Gastrocnemius medialis (tissue), 4 donors: ENCODE measurements around the gene MEPCE. TPM values are rescaled to one million over a fixed set of nuclear protein-coding genes. Genes with fewer than 3 reads are reported as not detected.
"Not testable (repeated sequence)": the region's sequence is repeated elsewhere in the genome, so short reads cannot be mapped to it uniquely, and the experiment has no call there.

Experiments
- ATAC-seq, 2 donors: fragments of 150-250 bp; one replicate each; pipeline ENCODE4 v1.9.1; 2016
- DNase-seq, 2 donors: peaks; one replicate each; pipeline ENCODE4 v3.0.0-alpha.2; 2019
- H3K27ac ChIP-seq, 4 donors: fragments of 200-600 bp; sonication (generic); 1 replicate in 1 of 4; 2 replicates in 3 of 4; pipeline ENCODE4 v1.5.1; 2016 to 2018; ENCODE audit warnings: mild to moderate bottlenecking in 2 of 4, moderate library complexity in 1 of 4
- H3K27me3 ChIP-seq, 3 donors: fragments of 200-600 bp; sonication (generic) in 2 of 3; 1 replicate in 1 of 3; 2 replicates in 2 of 3; pipeline versions ENCODE4 v1.5.1 to v1.6.0; 2016 to 2019; ENCODE audit warnings: mild to moderate bottlenecking in 1 of 3, moderate library complexity in 1 of 3
- H3K36me3 ChIP-seq, 2 donors: fragments of 200-600 bp; sonication (generic) in 1 of 2; one replicate each; pipeline ENCODE4 v1.5.1; 2017 to 2018
- H3K4me1 ChIP-seq, 2 donors: fragments of 200-600 bp; sonication (generic) in 1 of 2; one replicate each; pipeline ENCODE4 v1.5.1; 2016 to 2017; ENCODE audit warnings: mild to moderate bottlenecking in 2 of 2
- H3K4me3 ChIP-seq, 4 donors: fragments of 200-600 bp; sonication (generic) in 3 of 4; 1 replicate in 1 of 4; 2 replicates in 3 of 4; pipeline ENCODE4 v1.5.1; 2016 to 2019; ENCODE audit warnings: mild to moderate bottlenecking in 2 of 4
- H3K9me3 ChIP-seq, 3 donors: fragments of 200-600 bp; sonication (generic) in 2 of 3; 1 replicate in 1 of 3; 2 replicates in 2 of 3; pipeline ENCODE4 v1.5.1; 2016 to 2019
- CTCF ChIP-seq, 5 experiments: fragments of 450-650 bp in 3 of 5; fragments of 200-600 bp in 2 of 5; sonication (generic) in 2 of 5; IDR thresholded peaks in 4 of 5; conservative IDR thresholded peaks in 1 of 5; 1 replicate in 4 of 5; 2 replicates in 1 of 5; pipeline ENCODE4 v1.5.1; 2016 to 2019; ENCODE audit warnings: antibody characterized with exemption in 5 of 5, mild to moderate bottlenecking in 3 of 5, moderate library complexity in 3 of 5
- POLR2A ChIP-seq, 2 donors: fragments of 450-650 bp; IDR thresholded peaks; one replicate each; pipeline ENCODE4 v1.6.1; 2017; ENCODE audit warnings: antibody characterized with exemption in 2 of 2, mild to moderate bottlenecking in 2 of 2, moderate library complexity in 2 of 2
- in situ Hi-C, 4 donors: fragments of 200-750 bp; cut with MboI; loops; one replicate each; pipeline versions ENCODE4 v1.15.0 to v1.8.0; 2017; ENCODE audit warnings: low sequenced_read_pairs in 4 of 4
- intact Hi-C: fragments of 100-400 bp; cut with DNase I; formaldehyde crosslinking; loops from one replicate; pipeline ENCODE4 v1.15.1; 2023; ENCODE audit warnings: low total_unique reads
- total RNA-seq, 4 donors: library from RNA; depleted of rRNA; stranded (reverse); fragments of >200 nt; gene quantifications; one replicate each; pipeline versions ENCODE4 v1.1.0 to v1.2.3, GENCODE V29; 2016

The MEPCE gene
- total RNA-seq, 4 donors from 2014 or later = 23.5 to 39.9 (median 28.6) TPM

- peak overlapping the region; percentile 88 to 94 (median 92) for H3K27ac ChIP-seq
- peaks cover 0 to 4% of the 10 kb centered on the region in 2 donors for H3K4me1 ChIP-seq
- in situ Hi-C loops (loop anchor here in 1 of 4 donors (25.0 kb wide), 1 partner anchor 413 kb away; the partner anchor contains the start of genes SLC12A9 and TRIP6), intact Hi-C loops (no loop called here)
- DNase-seq = no peak
- H3K9me3 ChIP-seq = no peaks in the 10 kb centered on the region
- H3K27me3 ChIP-seq = no peaks in the 10 kb centered on the region
- no peaks in the 10 kb centered on the region for H3K36me3 ChIP-seq
- no peak overlapping the region for H3K4me3 ChIP-seq
- TF ChIP-seq CTCF (IDR thresholded peaks at IDR 0.05 in 4 of 5, conservative IDR thresholded peaks at IDR 0.05 in 1 of 5) (no peak), POLR2A (IDR thresholded peaks at IDR 0.05) (no peak)
- ATAC-seq = no peak
Observed at GRCh38 chr7:100449190-100449795, 19.7 kb downstream of the MEPCE start.

GRCh38 chr7:100452513-100452912 is 22.9 kb downstream of the MEPCE start:
- in situ Hi-C loops (loop anchor here in 3 of 4 donors (25.0 kb wide), 3 partner anchors 110 to 410 kb away; partner anchors contain the start of genes SLC12A9 (in 2 of the 3), TRIP6 (in 2 of the 3), EPO (in 1 of the 3) and POP7 (in 1 of the 3)), intact Hi-C loops (no loop called here)
- TF ChIP-seq CTCF (IDR thresholded peaks at IDR 0.05 in 4 of 5, conservative IDR thresholded peaks at IDR 0.05 in 1 of 5) (no peak), POLR2A (IDR thresholded peaks at IDR 0.05) (no peak)
- DNase-seq = no peak
- no peaks in the 10 kb centered on the region for H3K9me3 ChIP-seq
- no peaks in the 10 kb centered on the region for H3K36me3 ChIP-seq
- no peak overlapping the region for H3K4me3 ChIP-seq
- H3K27me3 ChIP-seq = no peaks in the 10 kb centered on the region
- no peak overlapping the region for H3K27ac ChIP-seq
- no peak for ATAC-seq
- peaks cover 0 to 4% of the 10 kb centered on the region in 2 donors for H3K4me1 ChIP-seq

GRCh38 chr7:100453854-100454253 is 24.2 kb downstream of the MEPCE start:
- H3K27me3 ChIP-seq, H3K9me3 ChIP-seq, intact Hi-C loops, DNase-seq, H3K36me3 ChIP-seq, H3K4me3 ChIP-seq, ATAC-seq, H3K4me1 ChIP-seq, H3K27ac ChIP-seq: not testable (repeated sequence)
- in situ Hi-C loops = loop anchor here in 3 of 4 donors (25.0 kb wide), 3 partner anchors 108 to 408 kb away; partner anchors contain the start of genes SLC12A9 (in 2 of the 3), TRIP6 (in 2 of the 3), EPO (in 1 of the 3) and POP7 (in 1 of the 3)

- no peak for TF ChIP-seq POLR2A (IDR thresholded peaks at IDR 0.05)
- TF ChIP-seq CTCF (IDR thresholded peaks at IDR 0.05 in 4 of 5, conservative IDR thresholded peaks at IDR 0.05 in 1 of 5) = no peak
- H3K4me1 ChIP-seq = peaks cover 0 to 4% of the 10 kb centered on the region in 2 donors
- DNase-seq = no peak
- ATAC-seq = no peak
- H3K27ac ChIP-seq = no peak overlapping the region
- H3K36me3 ChIP-seq = no peaks in the 10 kb centered on the region
- intact Hi-C loops (no loop called here), in situ Hi-C loops (loop anchor here in 3 of 4 donors (25.0 kb wide), 3 partner anchors 107 to 407 kb away; partner anchors contain the start of genes SLC12A9 (in 2 of the 3), TRIP6 (in 2 of the 3), EPO (in 1 of the 3) and POP7 (in 1 of the 3))
- H3K9me3 ChIP-seq = no peaks in the 10 kb centered on the region
- H3K27me3 ChIP-seq = no peaks in the 10 kb centered on the region
- no peak overlapping the region for H3K4me3 ChIP-seq
Observed at GRCh38 chr7:100455206-100455605, 25.6 kb downstream of the MEPCE start.

GRCh38 chr7:100456562-100456961 is 26.9 kb downstream of the MEPCE start:
- in situ Hi-C loops = loop anchor here in 3 of 4 donors (25.0 kb wide), 3 partner anchors 106 to 406 kb away; partner anchors contain the start of genes SLC12A9 (in 2 of the 3), TRIP6 (in 2 of the 3), EPO (in 1 of the 3) and POP7 (in 1 of the 3)
- H3K4me3 ChIP-seq = no peak overlapping the region
- TF ChIP-seq CTCF (IDR thresholded peaks at IDR 0.05 in 4 of 5, conservative IDR thresholded peaks at IDR 0.05 in 1 of 5) = no peak
- TF ChIP-seq POLR2A (IDR thresholded peaks at IDR 0.05) = no peak
- no peak for DNase-seq
- no peak overlapping the region for H3K27ac ChIP-seq
- no peak for ATAC-seq
- no peaks in the 10 kb centered on the region for H3K36me3 ChIP-seq
- no peaks in the 10 kb centered on the region for H3K4me1 ChIP-seq
- no peaks in the 10 kb centered on the region for H3K9me3 ChIP-seq
- intact Hi-C loops = no loop called here
- no peaks in the 10 kb centered on the region for H3K27me3 ChIP-seq
